Stomach (tissue), 4 donors: ENCODE results near the gene ART3.

Experiments used
- POLR2AphosphoS5 ChIP-seq, 3 donors: sonication (generic); formaldehyde crosslinking; IDR thresholded peaks; one replicate each; pipeline ENCODE4 v1.6.1; 2016; ENCODE audit warnings: antibody characterized with exemption in 3 of 3
- TF ChIP-seq, protein P1 (sequence below), 7 experiments: fragments of 450-650 bp in 4 of 7; fragments of 200-600 bp in 3 of 7; sonication (generic) in 3 of 7; IDR thresholded peaks; one replicate each; pipeline ENCODE4 v1.5.1; 2016 to 2019; ENCODE audit warnings: antibody characterized with exemption in 7 of 7, control low read depth in 2 of 7, mild to moderate bottlenecking in 1 of 7

DNA sequence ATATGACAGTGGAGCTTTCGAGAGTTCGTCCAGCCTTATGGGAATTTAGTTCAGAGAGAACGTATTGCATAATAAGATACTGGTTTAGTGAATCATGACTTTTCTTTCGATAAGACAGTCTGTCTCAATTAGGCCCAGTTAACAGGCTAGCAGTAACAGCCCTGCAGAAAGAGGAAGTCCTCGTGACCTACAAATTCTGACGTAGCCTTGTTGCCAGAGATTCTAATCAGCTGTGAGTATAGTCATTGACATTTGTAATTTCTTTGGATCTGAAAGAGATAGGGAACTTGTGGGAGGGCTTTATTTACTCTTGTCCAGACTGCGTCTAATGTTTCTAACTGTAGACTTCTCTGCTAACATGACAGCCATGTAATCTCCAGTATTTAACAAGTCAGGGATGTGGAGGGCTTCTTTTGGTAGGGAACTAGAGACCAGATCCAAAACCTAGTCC, 15.8 kb downstream of the ART3 start:
- TF ChIP-seq, protein P1, sequence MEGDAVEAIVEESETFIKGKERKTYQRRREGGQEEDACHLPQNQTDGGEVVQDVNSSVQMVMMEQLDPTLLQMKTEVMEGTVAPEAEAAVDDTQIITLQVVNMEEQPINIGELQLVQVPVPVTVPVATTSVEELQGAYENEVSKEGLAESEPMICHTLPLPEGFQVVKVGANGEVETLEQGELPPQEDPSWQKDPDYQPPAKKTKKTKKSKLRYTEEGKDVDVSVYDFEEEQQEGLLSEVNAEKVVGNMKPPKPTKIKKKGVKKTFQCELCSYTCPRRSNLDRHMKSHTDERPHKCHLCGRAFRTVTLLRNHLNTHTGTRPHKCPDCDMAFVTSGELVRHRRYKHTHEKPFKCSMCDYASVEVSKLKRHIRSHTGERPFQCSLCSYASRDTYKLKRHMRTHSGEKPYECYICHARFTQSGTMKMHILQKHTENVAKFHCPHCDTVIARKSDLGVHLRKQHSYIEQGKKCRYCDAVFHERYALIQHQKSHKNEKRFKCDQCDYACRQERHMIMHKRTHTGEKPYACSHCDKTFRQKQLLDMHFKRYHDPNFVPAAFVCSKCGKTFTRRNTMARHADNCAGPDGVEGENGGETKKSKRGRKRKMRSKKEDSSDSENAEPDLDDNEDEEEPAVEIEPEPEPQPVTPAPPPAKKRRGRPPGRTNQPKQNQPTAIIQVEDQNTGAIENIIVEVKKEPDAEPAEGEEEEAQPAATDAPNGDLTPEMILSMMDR (IDR thresholded peaks at IDR 0.05) = no peak
- no peak for TF ChIP-seq POLR2AphosphoS5 (IDR thresholded peaks at IDR 0.05)
